ENCODE data around the gene EXOC3L1.

EXOC3L1 gene

DNA sequence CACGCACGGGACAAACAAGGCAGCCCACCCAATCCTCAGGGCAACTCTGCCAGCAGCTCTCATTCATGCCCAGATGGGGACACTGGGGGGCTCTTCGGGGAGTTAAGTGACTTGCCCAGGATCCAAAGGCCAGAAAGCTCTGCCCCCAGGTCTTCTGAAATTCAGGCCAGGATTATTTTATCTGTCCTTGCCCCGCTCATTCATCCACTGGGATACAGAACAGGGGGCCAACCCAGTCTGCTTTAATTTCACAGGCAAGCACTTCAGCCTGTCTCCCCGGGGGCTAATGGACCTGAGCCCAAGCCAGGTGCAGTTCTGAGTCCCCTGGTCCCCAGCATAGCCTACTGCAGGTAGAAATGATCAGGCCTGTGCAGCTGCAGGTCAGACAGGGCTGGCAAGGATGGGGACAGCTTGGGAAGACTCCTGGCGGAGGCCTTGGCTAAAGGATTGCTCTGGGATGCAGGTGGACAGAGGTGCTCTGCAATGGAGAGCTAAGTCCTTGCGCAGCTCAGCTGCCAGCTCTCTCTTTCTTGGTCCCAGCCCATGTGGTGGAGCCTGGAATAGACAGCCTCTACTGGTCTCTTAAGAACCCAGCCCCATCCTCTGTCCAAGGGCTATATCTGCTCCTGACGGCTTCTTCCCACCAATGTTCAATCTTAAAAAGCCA is 38.4 kb downstream of the EXOC3L1 start:
- Histone ChIP-seq H2BK15ac (replicated peaks; ENCODE audit: low read depth) (no peak overlapping the region), H3K56ac (ENCODE audit: low read length) (peak overlapping the region; percentile 96), H3K36me3 (ENCODE audit: control insufficient read depth, insufficient read depth, low read length) (peaks cover 3% of the 10 kb centered on the region), H3K4me1 (ENCODE audit: control insufficient read depth, low read depth, low read length) (no peaks in the 10 kb centered on the region), H3K4ac (ENCODE audit: low read depth, low read length) (no peak overlapping the region), H3K27me3 (ENCODE audit: insufficient read depth, low read length, poor library complexity) (peaks cover 29% of the 10 kb centered on the region), H3K4me2 (ENCODE audit: low read length) (peak overlapping the region; percentile 61), H3K18ac (ENCODE audit: low read length) (no peak overlapping the region), H4K8ac (ENCODE audit: low read depth, low read length) (no peak overlapping the region), H2BK5ac (ENCODE audit: low read length) (no peak overlapping the region), H2BK120ac (ENCODE audit: low read depth, low read length) (no peak overlapping the region), H4K5ac (ENCODE audit: low read length) (no peak overlapping the region), H3K79me2 (ENCODE audit: control insufficient read depth, insufficient read depth, low read length) (no peaks in the 10 kb centered on the region), H2AK5ac (ENCODE audit: low read length) (no peak overlapping the region), H3K23ac (ENCODE audit: low read length) (no peak overlapping the region), H3K4me3 (ENCODE audit: low read length) (no peak overlapping the region), H3K27ac (ENCODE audit: low read depth, low read length) (no peak overlapping the region), H3K79me1 (ENCODE audit: low read length) (no peaks in the 10 kb centered on the region), H3K9ac (ENCODE audit: low read length) (peak overlapping the region; percentile 86)
- no CpG with 5 or more reads among the region's 8 CpGs for WGBS (ENCODE audit: extremely low coverage, insufficient coverage, low lambda C conversion rate)
- DNase-seq = peak; percentile 38

- Histone ChIP-seq H3K4ac (ENCODE audit: low read depth, low read length) (peak within 1 kb of the TSS; percentile 45), H3K4me1 (ENCODE audit: control insufficient read depth, low read depth, low read length) (no peaks in the 10 kb centered on the region), H4K8ac (ENCODE audit: low read depth, low read length) (no peak within 1 kb of the TSS), H3K79me1 (ENCODE audit: low read length) (no peaks in the 10 kb centered on the region), H2BK120ac (ENCODE audit: low read depth, low read length) (peak within 1 kb of the TSS; percentile 10), H3K56ac (ENCODE audit: low read length) (peak within 1 kb of the TSS; percentile 96), H3K18ac (ENCODE audit: low read length) (peak within 1 kb of the TSS; percentile 83), H3K79me2 (ENCODE audit: control insufficient read depth, insufficient read depth, low read length) (no peaks in the 10 kb centered on the region), H4K5ac (ENCODE audit: low read length) (no peak within 1 kb of the TSS), H3K36me3 (ENCODE audit: control insufficient read depth, insufficient read depth, low read length) (peaks cover 3% of the 10 kb centered on the region), H3K27ac (ENCODE audit: low read depth, low read length) (no peak within 1 kb of the TSS), H3K27me3 (ENCODE audit: insufficient read depth, low read length, poor library complexity) (peaks cover 23% of the 10 kb centered on the region), H3K9ac (ENCODE audit: low read length) (peak within 1 kb of the TSS; percentile 86), H2BK15ac (replicated peaks; ENCODE audit: low read depth) (no peak within 1 kb of the TSS), H3K23ac (ENCODE audit: low read length) (no peak within 1 kb of the TSS), H2BK5ac (ENCODE audit: low read length) (peak within 1 kb of the TSS; percentile 10), H3K4me3 (ENCODE audit: low read length) (peak within 1 kb of the TSS; percentile 63), H3K4me2 (ENCODE audit: low read length) (peak within 1 kb of the TSS; percentile 61), H2AK5ac (ENCODE audit: low read length) (no peak within 1 kb of the TSS)
- DNase-seq = peak; percentile 76
- no CpG with 5 or more reads among the region's 34 CpGs for WGBS (ENCODE audit: extremely low coverage, insufficient coverage, low lambda C conversion rate)
Observed at GRCh38 chr16:67150833-67151396, 39.0 kb downstream of the EXOC3L1 start, which contains the start of gene B3GNT9. B3GNT9 (minus strand) TSS chr16:67150998; CDS start chr16:67150485, 513 bp downstream.

DNA sequence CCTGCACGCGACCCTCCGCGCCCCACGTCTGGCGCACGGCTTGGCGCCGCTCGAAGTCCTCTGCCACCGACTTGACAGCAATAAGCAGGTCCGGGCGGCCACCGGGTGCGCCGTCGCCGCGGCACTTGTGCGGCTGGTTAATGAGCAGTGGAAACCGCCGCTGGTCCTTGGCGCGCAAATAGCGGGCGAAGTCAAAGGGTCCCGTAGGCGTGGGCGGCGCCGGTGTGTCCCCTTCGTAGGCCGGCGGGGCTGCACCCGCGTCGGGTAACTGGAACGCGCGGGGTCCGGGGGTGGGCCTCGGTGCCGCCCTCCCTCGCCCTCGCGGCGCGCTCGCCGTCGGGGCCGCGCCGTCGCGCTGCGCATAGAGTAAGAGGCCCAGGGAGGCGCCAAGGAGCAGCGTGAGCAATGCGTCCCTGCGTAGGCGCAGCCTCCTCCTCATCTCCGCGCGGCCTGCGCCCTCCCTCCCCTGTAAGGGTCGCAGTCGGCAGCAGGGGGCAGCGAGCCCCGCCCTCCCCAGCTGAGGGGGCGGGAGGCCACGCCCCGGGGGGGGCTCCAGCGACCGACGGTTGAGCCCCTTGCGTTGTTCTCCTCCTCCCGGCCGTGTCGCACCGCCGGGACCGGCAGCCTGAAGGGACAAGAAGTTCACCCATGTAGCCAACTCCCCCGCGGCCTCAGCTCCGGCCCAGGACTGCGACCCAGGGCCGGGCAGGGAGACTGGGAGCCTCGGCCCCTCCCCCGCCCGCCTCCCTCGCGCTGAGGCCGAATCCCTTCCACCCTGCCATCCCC is 39.7 kb downstream of the EXOC3L1 start:
- Histone ChIP-seq H2BK15ac (replicated peaks; ENCODE audit: low read depth) (no peak overlapping the region), H3K18ac (ENCODE audit: low read length) (peak overlapping the region; percentile 83), H3K4me3 (ENCODE audit: low read length) (peak overlapping the region; percentile 63), H4K5ac (ENCODE audit: low read length) (no peak overlapping the region), H3K79me1 (ENCODE audit: low read length) (no peaks in the 10 kb centered on the region), H2AK5ac (ENCODE audit: low read length) (no peak overlapping the region), H3K9ac (ENCODE audit: low read length) (peak overlapping the region; percentile 86), H3K4me1 (ENCODE audit: control insufficient read depth, low read depth, low read length) (no peaks in the 10 kb centered on the region), H4K8ac (ENCODE audit: low read depth, low read length) (no peak overlapping the region), H2BK120ac (ENCODE audit: low read depth, low read length) (peak overlapping the region; percentile 10), H2BK5ac (ENCODE audit: low read length) (no peak overlapping the region), H3K23ac (ENCODE audit: low read length) (no peak overlapping the region), H3K79me2 (ENCODE audit: control insufficient read depth, insufficient read depth, low read length) (no peaks in the 10 kb centered on the region), H3K36me3 (ENCODE audit: control insufficient read depth, insufficient read depth, low read length) (peaks cover 3% of the 10 kb centered on the region), H3K56ac (ENCODE audit: low read length) (peak overlapping the region; percentile 96), H3K4me2 (ENCODE audit: low read length) (peak overlapping the region; percentile 61), H3K27ac (ENCODE audit: low read depth, low read length) (no peak overlapping the region), H3K4ac (ENCODE audit: low read depth, low read length) (peak overlapping the region; percentile 45), H3K27me3 (ENCODE audit: insufficient read depth, low read length, poor library complexity) (peaks cover 18% of the 10 kb centered on the region)
- WGBS (ENCODE audit: extremely low coverage, insufficient coverage, low lambda C conversion rate) = no CpG with 5 or more reads among the region's 94 CpGs
- DNase-seq = peak; percentile 89

GRCh38 chr16:67149276-67150046 is 40.5 kb downstream of the EXOC3L1 start:
- WGBS (ENCODE audit: extremely low coverage, insufficient coverage, low lambda C conversion rate) = no CpG with 5 or more reads among the region's 77 CpGs
- no peak overlapping the region for H4K5ac ChIP-seq (ENCODE audit: low read length)
- no peak overlapping the region for H2BK120ac ChIP-seq (ENCODE audit: low read depth, low read length)
- H3K9ac ChIP-seq (ENCODE audit: low read length) = peak overlapping the region; percentile 86
- H3K79me2 ChIP-seq (ENCODE audit: control insufficient read depth, insufficient read depth, low read length) = no peaks in the 10 kb centered on the region
- H2BK15ac ChIP-seq (replicated peaks; ENCODE audit: low read depth) = no peak overlapping the region
- H3K79me1 ChIP-seq (ENCODE audit: low read length) = no peaks in the 10 kb centered on the region
- peaks cover 3% of the 10 kb centered on the region for H3K36me3 ChIP-seq (ENCODE audit: control insufficient read depth, insufficient read depth, low read length)
- peaks cover 14% of the 10 kb centered on the region for H3K27me3 ChIP-seq (ENCODE audit: insufficient read depth, low read length, poor library complexity)
- no peak overlapping the region for H3K18ac ChIP-seq (ENCODE audit: low read length)
- no peak overlapping the region for H3K27ac ChIP-seq (ENCODE audit: low read depth, low read length)
- no peak overlapping the region for H2AK5ac ChIP-seq (ENCODE audit: low read length)
- no peak overlapping the region for H2BK5ac ChIP-seq (ENCODE audit: low read length)
- H3K23ac ChIP-seq (ENCODE audit: low read length) = peak overlapping the region; percentile 9
- H3K56ac ChIP-seq (ENCODE audit: low read length) = peak overlapping the region; percentile 96
- H3K4me2 ChIP-seq (ENCODE audit: low read length) = peak overlapping the region; percentile 61
- H3K4me1 ChIP-seq (ENCODE audit: control insufficient read depth, low read depth, low read length) = no peaks in the 10 kb centered on the region
- DNase-seq = no peak
- H3K4me3 ChIP-seq (ENCODE audit: low read length) = no peak overlapping the region
- no peak overlapping the region for H4K8ac ChIP-seq (ENCODE audit: low read depth, low read length)
- H3K4ac ChIP-seq (ENCODE audit: low read depth, low read length) = no peak overlapping the region

DNA sequence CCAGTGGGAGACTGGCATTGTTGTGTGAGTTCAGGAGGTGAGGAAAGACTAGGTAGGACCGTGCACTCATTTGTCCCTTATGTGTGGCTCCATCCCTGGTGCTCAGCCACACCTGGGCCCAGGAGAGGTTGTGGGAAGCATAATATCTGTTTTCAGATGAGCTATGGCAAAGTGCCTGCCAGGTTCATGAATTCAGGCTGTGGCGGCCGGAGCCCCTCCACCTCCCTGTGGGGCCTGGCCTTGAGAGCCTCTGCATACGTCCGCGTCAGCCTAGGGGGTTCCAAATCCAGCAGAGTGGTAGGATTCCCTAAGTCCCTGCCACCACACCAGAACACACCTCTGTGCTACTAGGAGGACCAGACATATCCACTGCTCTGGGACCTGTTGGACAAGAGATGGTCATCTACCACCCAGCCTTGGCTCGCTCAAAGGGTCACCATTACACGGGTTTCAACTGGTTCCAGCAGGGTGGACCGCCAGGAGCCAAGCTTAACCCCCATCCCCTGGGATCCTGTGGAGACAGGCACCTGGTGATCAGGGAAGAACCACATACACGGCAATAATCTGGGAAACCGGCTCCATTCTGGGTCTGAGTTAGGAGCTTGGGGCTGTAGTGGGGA is 41.2 kb downstream of the EXOC3L1 start:
- Histone ChIP-seq H2BK5ac (ENCODE audit: low read length) (no peak overlapping the region), H3K4me1 (ENCODE audit: control insufficient read depth, low read depth, low read length) (no peaks in the 10 kb centered on the region), H3K79me2 (ENCODE audit: control insufficient read depth, insufficient read depth, low read length) (no peaks in the 10 kb centered on the region), H3K18ac (ENCODE audit: low read length) (no peak overlapping the region), H3K27ac (ENCODE audit: low read depth, low read length) (no peak overlapping the region), H3K23ac (ENCODE audit: low read length) (no peak overlapping the region), H3K27me3 (ENCODE audit: insufficient read depth, low read length, poor library complexity) (peaks cover 8% of the 10 kb centered on the region), H2BK15ac (replicated peaks; ENCODE audit: low read depth) (no peak overlapping the region), H3K36me3 (ENCODE audit: control insufficient read depth, insufficient read depth, low read length) (peaks cover 3% of the 10 kb centered on the region), H3K56ac (ENCODE audit: low read length) (peak overlapping the region; percentile 96), H3K4ac (ENCODE audit: low read depth, low read length) (no peak overlapping the region), H4K5ac (ENCODE audit: low read length) (no peak overlapping the region), H3K4me2 (ENCODE audit: low read length) (no peak overlapping the region), H3K4me3 (ENCODE audit: low read length) (no peak overlapping the region), H2AK5ac (ENCODE audit: low read length) (no peak overlapping the region), H3K79me1 (ENCODE audit: low read length) (no peaks in the 10 kb centered on the region), H3K9ac (ENCODE audit: low read length) (no peak overlapping the region), H2BK120ac (ENCODE audit: low read depth, low read length) (no peak overlapping the region), H4K8ac (ENCODE audit: low read depth, low read length) (no peak overlapping the region)
- no peak for DNase-seq
- no CpG with 5 or more reads among the region's 11 CpGs for WGBS (ENCODE audit: extremely low coverage, insufficient coverage, low lambda C conversion rate)

All from mesendoderm (in vitro differentiated cells).